OCI-LY3 (cell line): ENCODE data around the gene UBE3D.

Experiments
- EZH2phosphoT487 ChIP-seq: fragments of 200-600 bp; shearing (Covaris generic); IDR thresholded peaks from 2 replicates; pipeline ENCODE4 v1.6.1; 2018; ENCODE audit warnings: antibody characterized with exemption, mixed run types, low read depth
- TF ChIP-seq, protein P1 (sequence below): fragments of 200-600, 300-600 bp; sonication (generic); IDR thresholded peaks from 2 replicates; pipeline ENCODE4 v1.5.1; 2014; ENCODE audit warnings: antibody characterized with exemption, low read length, low read depth

DNA sequence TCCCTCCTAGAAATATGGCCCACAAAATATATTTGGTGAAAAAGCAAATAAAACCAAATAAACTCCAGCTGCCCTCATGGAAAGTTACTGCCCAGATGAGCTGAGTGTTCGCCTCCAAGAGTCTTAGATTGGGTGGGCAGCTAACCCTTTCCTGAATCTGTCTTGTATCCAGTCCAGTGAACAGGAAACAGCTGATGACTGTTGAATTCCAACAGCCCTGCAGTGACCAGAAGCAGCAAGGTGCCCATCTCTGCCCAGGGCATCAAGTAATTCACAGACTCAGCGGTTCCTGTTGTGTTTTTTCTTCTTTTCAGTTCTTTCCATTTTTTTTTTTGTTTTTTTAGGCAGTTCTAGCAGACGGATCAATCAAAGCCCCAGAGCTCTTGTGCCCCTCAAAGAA lies 199.2 kb downstream of the UBE3D start:
- TF ChIP-seq, protein P1, sequence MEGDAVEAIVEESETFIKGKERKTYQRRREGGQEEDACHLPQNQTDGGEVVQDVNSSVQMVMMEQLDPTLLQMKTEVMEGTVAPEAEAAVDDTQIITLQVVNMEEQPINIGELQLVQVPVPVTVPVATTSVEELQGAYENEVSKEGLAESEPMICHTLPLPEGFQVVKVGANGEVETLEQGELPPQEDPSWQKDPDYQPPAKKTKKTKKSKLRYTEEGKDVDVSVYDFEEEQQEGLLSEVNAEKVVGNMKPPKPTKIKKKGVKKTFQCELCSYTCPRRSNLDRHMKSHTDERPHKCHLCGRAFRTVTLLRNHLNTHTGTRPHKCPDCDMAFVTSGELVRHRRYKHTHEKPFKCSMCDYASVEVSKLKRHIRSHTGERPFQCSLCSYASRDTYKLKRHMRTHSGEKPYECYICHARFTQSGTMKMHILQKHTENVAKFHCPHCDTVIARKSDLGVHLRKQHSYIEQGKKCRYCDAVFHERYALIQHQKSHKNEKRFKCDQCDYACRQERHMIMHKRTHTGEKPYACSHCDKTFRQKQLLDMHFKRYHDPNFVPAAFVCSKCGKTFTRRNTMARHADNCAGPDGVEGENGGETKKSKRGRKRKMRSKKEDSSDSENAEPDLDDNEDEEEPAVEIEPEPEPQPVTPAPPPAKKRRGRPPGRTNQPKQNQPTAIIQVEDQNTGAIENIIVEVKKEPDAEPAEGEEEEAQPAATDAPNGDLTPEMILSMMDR = no peak
- TF ChIP-seq EZH2phosphoT487 = no peak
